HG02943 (cell line): ENCODE results near the gene ITGBL1.

ENCODE experiments used
- ATAC-seq: cut with Tn5 transposase; IDR thresholded peaks from one replicate; pipeline ENCODE4 v1.9.1; 2021; ENCODE audit warnings: mild to moderate bottlenecking, low read depth, moderate library complexity; ENCODE audit not compliant: unreplicated experiment

The ITGBL1 gene

GRCh38 chr13:101452519-101453485 is at the start of gene ITGBL1:
ITGBL1 (plus strand) TSS chr13:101452675; CDS start chr13:101452834, 159 bp downstream.
- no peak for ATAC-seq

GRCh38 chr13:101406791-101407190 is 45.7 kb upstream of the ITGBL1 start:
- no peak for ATAC-seq

- ATAC-seq: no peak
Measured at GRCh38 chr13:101408154-101408553, 44.3 kb upstream of the ITGBL1 start.

GRCh38 chr13:101408992-101409656 is 43.4 kb upstream of the ITGBL1 start:
- no peak for ATAC-seq

- ATAC-seq: no peak
Measured at GRCh38 chr13:101412076-101412475, 40.4 kb upstream of the ITGBL1 start.

- no peak for ATAC-seq
Measured at GRCh38 chr13:101415358-101416174, 36.9 kb upstream of the ITGBL1 start.

GRCh38 chr13:101416181-101417042 is 36.1 kb upstream of the ITGBL1 start, which contains the start of gene NALCN:
NALCN (minus strand) TSS chr13:101416508; CDS start chr13:101399126, 17,382 bp downstream.
- ATAC-seq: no peak

GRCh38 chr13:101417043-101417406 is 35.5 kb upstream of the ITGBL1 start:
- ATAC-seq: no peak

- no peak for ATAC-seq
Measured at GRCh38 chr13:101417501-101417900, 35.0 kb upstream of the ITGBL1 start.

GRCh38 chr13:101423872-101424271 is 28.6 kb upstream of the ITGBL1 start:
- no peak for ATAC-seq

GRCh38 chr13:101424381-101425155 is 27.9 kb upstream of the ITGBL1 start:
- no peak for ATAC-seq

GRCh38 chr13:101425156-101425471 is 27.4 kb upstream of the ITGBL1 start:
- no peak for ATAC-seq

GRCh38 chr13:101425623-101426022 is 26.9 kb upstream of the ITGBL1 start:
- no peak for ATAC-seq

- ATAC-seq: no peak
Measured at GRCh38 chr13:101429733-101430132, 22.7 kb upstream of the ITGBL1 start.

GRCh38 chr13:101433895-101434294 is 18.6 kb upstream of the ITGBL1 start:
- ATAC-seq: no peak

- no peak for ATAC-seq
Measured at GRCh38 chr13:101434486-101434885, 18.0 kb upstream of the ITGBL1 start.

GRCh38 chr13:101447852-101448251 is 4.6 kb upstream of the ITGBL1 start:
- no peak for ATAC-seq

- ATAC-seq: no peak
Measured at GRCh38 chr13:101449790-101450748, 2.4 kb upstream of the ITGBL1 start.
